ENCODE data around the gene PPP1R10.
"Not testable (repeated sequence)": the region's sequence is repeated elsewhere in the genome, so short reads cannot be mapped to it uniquely, and the experiment has no call there.

The PPP1R10 gene

GRCh38 chr6:30616811-30617564 is at the start of gene PPP1R10:
Gene PPP1R10 (minus strand): TSS chr6:30617243. CDS start chr6:30609944, 7,299 bp downstream.
- H3K9ac ChIP-seq = peak within 1 kb of the TSS; percentile 98
- H3K27ac ChIP-seq = peak within 1 kb of the TSS; percentile 95
- H3K4me3 ChIP-seq (IDR thresholded peaks at IDR 0.05; ENCODE audit: insufficient read depth, low read depth, low read length) = no peak within 1 kb of the TSS
- peak within 1 kb of the TSS; percentile 28 for H2AFZ ChIP-seq (ENCODE audit: low read depth)
- H3K27me3 ChIP-seq (ENCODE audit: insufficient read depth, low read depth) = no peaks in the 10 kb centered on the region
- peaks cover 28% of the 10 kb centered on the region for H3K4me1 ChIP-seq (ENCODE audit: low read depth, poor library complexity, severe bottlenecking)
- H3K36me3 ChIP-seq (ENCODE audit: insufficient read depth) = peaks cover 10% of the 10 kb centered on the region; the same call in 1 of the 2 replicates
- peaks cover 60% of the 10 kb centered on the region for H3K79me2 ChIP-seq (ENCODE audit: insufficient read depth, low read depth)
- no peak for TF ChIP-seq CTCF (conservative IDR thresholded peaks at IDR 0.05; ENCODE audit: low read depth, low read length)
- no peaks in the 10 kb centered on the region for H4K20me1 ChIP-seq (ENCODE audit: insufficient read depth)
- H3K4me2 ChIP-seq = peak within 1 kb of the TSS; percentile 87

GRCh38 chr6:30666300-30666699 is 49.3 kb upstream of the PPP1R10 start:
- not testable (repeated sequence) for H3K9ac ChIP-seq; H3K4me1 ChIP-seq (ENCODE audit: low read depth, poor library complexity, severe bottlenecking); H2AFZ ChIP-seq (ENCODE audit: low read depth); H3K27me3 ChIP-seq (ENCODE audit: insufficient read depth, low read depth); H3K27ac ChIP-seq; H3K4me2 ChIP-seq; H3K36me3 ChIP-seq (ENCODE audit: insufficient read depth); H4K20me1 ChIP-seq (ENCODE audit: insufficient read depth); H3K4me3 ChIP-seq (IDR thresholded peaks at IDR 0.05; ENCODE audit: insufficient read depth, low read depth, low read length); H3K79me2 ChIP-seq (ENCODE audit: insufficient read depth, low read depth)

GRCh38 chr6:30664994-30665767 is 48.1 kb upstream of the PPP1R10 start:
- H3K36me3 ChIP-seq (ENCODE audit: insufficient read depth) = no peaks in the 10 kb centered on the region; the same call in 1 of the 2 replicates

GRCh38 chr6:30657922-30658321 is 40.9 kb upstream of the PPP1R10 start:
- H3K4me1 ChIP-seq (ENCODE audit: low read depth, poor library complexity, severe bottlenecking); H4K20me1 ChIP-seq (ENCODE audit: insufficient read depth); H2AFZ ChIP-seq (ENCODE audit: low read depth); H3K36me3 ChIP-seq (ENCODE audit: insufficient read depth); H3K27me3 ChIP-seq (ENCODE audit: insufficient read depth, low read depth); H3K79me2 ChIP-seq (ENCODE audit: insufficient read depth, low read depth); H3K27ac ChIP-seq; H3K4me3 ChIP-seq (IDR thresholded peaks at IDR 0.05; ENCODE audit: insufficient read depth, low read depth, low read length); H3K9ac ChIP-seq; H3K4me2 ChIP-seq: not testable (repeated sequence)

More at GRCh38 chr6:30664994-30665767, 48.1 kb upstream of the PPP1R10 start:
- H3K27me3 ChIP-seq (ENCODE audit: insufficient read depth, low read depth) = no peaks in the 10 kb centered on the region
- no peak for TF ChIP-seq CTCF (conservative IDR thresholded peaks at IDR 0.05; ENCODE audit: low read depth, low read length)
- H3K27ac ChIP-seq = no peak overlapping the region
- H3K4me3 ChIP-seq (IDR thresholded peaks at IDR 0.05; ENCODE audit: insufficient read depth, low read depth, low read length) = no peak overlapping the region
- H3K9ac ChIP-seq = no peak overlapping the region
- H3K4me2 ChIP-seq = no peak overlapping the region
- no peaks in the 10 kb centered on the region for H4K20me1 ChIP-seq (ENCODE audit: insufficient read depth)
- no peaks in the 10 kb centered on the region for H3K79me2 ChIP-seq (ENCODE audit: insufficient read depth, low read depth)
- no peak overlapping the region for H2AFZ ChIP-seq (ENCODE audit: low read depth)
- H3K4me1 ChIP-seq (ENCODE audit: low read depth, poor library complexity, severe bottlenecking) = no peaks in the 10 kb centered on the region

- no peak for TF ChIP-seq CTCF (conservative IDR thresholded peaks at IDR 0.05; ENCODE audit: low read depth, low read length)
- H3K4me1 ChIP-seq (ENCODE audit: low read depth, poor library complexity, severe bottlenecking) = no peaks in the 10 kb centered on the region
- no peaks in the 10 kb centered on the region for H3K79me2 ChIP-seq (ENCODE audit: insufficient read depth, low read depth)
- no peak overlapping the region for H3K4me2 ChIP-seq
- H2AFZ ChIP-seq (ENCODE audit: low read depth) = no peak overlapping the region
- no peaks in the 10 kb centered on the region for H4K20me1 ChIP-seq (ENCODE audit: insufficient read depth)
- H3K27me3 ChIP-seq (ENCODE audit: insufficient read depth, low read depth) = no peaks in the 10 kb centered on the region
- no peak overlapping the region; the same call in 1 of the 2 replicates for H3K27ac ChIP-seq
- H3K4me3 ChIP-seq (IDR thresholded peaks at IDR 0.05; ENCODE audit: insufficient read depth, low read depth, low read length) = no peak overlapping the region
- no peaks in the 10 kb centered on the region; the same call in 1 of the 2 replicates for H3K36me3 ChIP-seq (ENCODE audit: insufficient read depth)
- no peak overlapping the region for H3K9ac ChIP-seq
Observed at GRCh38 chr6:30657454-30657853, 40.4 kb upstream of the PPP1R10 start.
